ENCODE results near the gene ALDH5A1. TPM values are rescaled to one million over a fixed set of nuclear protein-coding genes. Genes with fewer than 3 reads are reported as not detected.

The ALDH5A1 gene
- total RNA-seq, 1 donor from 2014 or later, result 3.7 TPM

GRCh38 chr6:24581084-24581669 lies 86.4 kb downstream of the ALDH5A1 start:
- Mint-ChIP-seq H3K27me3 (ENCODE audit: low read depth, unreplicated experiment) (no peaks in the 10 kb centered on the region), H3K36me3 (ENCODE audit: low read depth, unreplicated experiment) (no peaks in the 10 kb centered on the region), H3K4me3 (ENCODE audit: unreplicated experiment) (no peak overlapping the region), H3K4me1 (ENCODE audit: low read depth, unreplicated experiment) (no peaks in the 10 kb centered on the region), H3K27ac (ENCODE audit: unreplicated experiment) (no peak overlapping the region), H3K9me3 (ENCODE audit: unreplicated experiment) (no peaks in the 10 kb centered on the region)
- H3K4me3 ChIP-seq (ENCODE audit: insufficient read depth, low read depth, low read length), result no peak overlapping the region
- no peaks in the 10 kb centered on the region for H3K79me2 ChIP-seq (ENCODE audit: insufficient read depth, low read length)
- no peak overlapping the region for H3K4me2 ChIP-seq (ENCODE audit: low read length)
- no peak overlapping the region for H3K9ac ChIP-seq (ENCODE audit: low read length)
- DNase-seq (ENCODE audit: low read depth) (peak; percentile 18), FAIRE-seq (no peak)
- H3K36me3 ChIP-seq (ENCODE audit: insufficient read depth, low read length), result no peaks in the 10 kb centered on the region
- H3K27ac ChIP-seq (ENCODE audit: low read depth, low read length), result no peak overlapping the region
- TF ChIP-seq, protein P1, sequence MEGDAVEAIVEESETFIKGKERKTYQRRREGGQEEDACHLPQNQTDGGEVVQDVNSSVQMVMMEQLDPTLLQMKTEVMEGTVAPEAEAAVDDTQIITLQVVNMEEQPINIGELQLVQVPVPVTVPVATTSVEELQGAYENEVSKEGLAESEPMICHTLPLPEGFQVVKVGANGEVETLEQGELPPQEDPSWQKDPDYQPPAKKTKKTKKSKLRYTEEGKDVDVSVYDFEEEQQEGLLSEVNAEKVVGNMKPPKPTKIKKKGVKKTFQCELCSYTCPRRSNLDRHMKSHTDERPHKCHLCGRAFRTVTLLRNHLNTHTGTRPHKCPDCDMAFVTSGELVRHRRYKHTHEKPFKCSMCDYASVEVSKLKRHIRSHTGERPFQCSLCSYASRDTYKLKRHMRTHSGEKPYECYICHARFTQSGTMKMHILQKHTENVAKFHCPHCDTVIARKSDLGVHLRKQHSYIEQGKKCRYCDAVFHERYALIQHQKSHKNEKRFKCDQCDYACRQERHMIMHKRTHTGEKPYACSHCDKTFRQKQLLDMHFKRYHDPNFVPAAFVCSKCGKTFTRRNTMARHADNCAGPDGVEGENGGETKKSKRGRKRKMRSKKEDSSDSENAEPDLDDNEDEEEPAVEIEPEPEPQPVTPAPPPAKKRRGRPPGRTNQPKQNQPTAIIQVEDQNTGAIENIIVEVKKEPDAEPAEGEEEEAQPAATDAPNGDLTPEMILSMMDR (IDR thresholded peaks at IDR 0.05; ENCODE audit: insufficient read depth, low read depth, low read length), result peak; percentile 90
- TF ChIP-seq EZH2 (IDR thresholded peaks at IDR 0.05; ENCODE audit: insufficient read depth, low read length), result no peak
- H3K4me1 ChIP-seq (ENCODE audit: insufficient read depth, low read length), result peaks cover 3% of the 10 kb centered on the region
- H3K27me3 ChIP-seq (ENCODE audit: insufficient read depth, low read length), result peaks cover 4% of the 10 kb centered on the region
- H4K20me1 ChIP-seq (ENCODE audit: insufficient read depth, low read length), result no peaks in the 10 kb centered on the region
- H3K9me3 ChIP-seq (ENCODE audit: insufficient read depth, low read depth, low read length), result no peaks in the 10 kb centered on the region
- no peak overlapping the region for H2AFZ ChIP-seq (ENCODE audit: low read depth, low read length)

- Mint-ChIP-seq H3K4me1 (ENCODE audit: low read depth, unreplicated experiment) (no peaks in the 10 kb centered on the region), H3K4me3 (ENCODE audit: unreplicated experiment) (no peak overlapping the region), H3K27me3 (ENCODE audit: low read depth, unreplicated experiment) (no peaks in the 10 kb centered on the region), H3K9me3 (ENCODE audit: unreplicated experiment) (peaks cover 1% of the 10 kb centered on the region), H3K27ac (ENCODE audit: unreplicated experiment) (no peak overlapping the region), H3K36me3 (ENCODE audit: low read depth, unreplicated experiment) (no peaks in the 10 kb centered on the region)
- Histone ChIP-seq H3K27me3 (ENCODE audit: insufficient read depth, low read length) (no peaks in the 10 kb centered on the region), H3K4me1 (ENCODE audit: insufficient read depth, low read length) (peaks cover 3% of the 10 kb centered on the region), H3K4me2 (ENCODE audit: low read length) (peak overlapping the region; percentile 53), H3K36me3 (ENCODE audit: insufficient read depth, low read length) (no peaks in the 10 kb centered on the region), H3K9me3 (ENCODE audit: insufficient read depth, low read depth, low read length) (no peaks in the 10 kb centered on the region), H2AFZ (ENCODE audit: low read depth, low read length) (no peak overlapping the region), H3K27ac (ENCODE audit: low read depth, low read length) (no peak overlapping the region), H3K79me2 (ENCODE audit: insufficient read depth, low read length) (no peaks in the 10 kb centered on the region), H3K9ac (ENCODE audit: low read length) (no peak overlapping the region), H4K20me1 (ENCODE audit: insufficient read depth, low read length) (no peaks in the 10 kb centered on the region), H3K4me3 (ENCODE audit: insufficient read depth, low read depth, low read length) (no peak overlapping the region)
- FAIRE-seq (peak; percentile 32), DNase-seq (ENCODE audit: low read depth) (peak; percentile 71)
- TF ChIP-seq, protein P1 (IDR thresholded peaks at IDR 0.05; ENCODE audit: insufficient read depth, low read depth, low read length), result peak; percentile 77
- no peak for TF ChIP-seq EZH2 (IDR thresholded peaks at IDR 0.05; ENCODE audit: insufficient read depth, low read length)
Observed at GRCh38 chr6:24583463-24584381, 89.0 kb downstream of the ALDH5A1 start.

Measured in astrocyte (in vitro differentiated cells and primary cell).